Hepatocyte (in vitro differentiated cells): ENCODE measurements around the gene CARS1.

Experiments
- CTCF ChIP-seq: fragments of 200-600 bp; sonication (generic); IDR thresholded peaks from 2 replicates; pipeline ENCODE4 v1.5.1; 2016; ENCODE audit warnings: antibody characterized with exemption, mild to moderate bottlenecking; ENCODE audit not compliant: poor library complexity
- EZH2 ChIP-seq: fragments of 200-600 bp; sonication (generic); IDR thresholded peaks from 2 replicates; pipeline ENCODE4 v1.6.1; 2016; ENCODE audit warnings: antibody characterized with exemption, mild to moderate bottlenecking, borderline replicate concordance

GRCh38 chr11:2981130-2981529 is 76.1 kb downstream of the CARS1 start:
- no peak for TF ChIP-seq CTCF
- no peak for TF ChIP-seq EZH2
